GM19035 (cell line): ENCODE results near the gene TSPOAP1.

Source experiments
- ATAC-seq: cut with Tn5 transposase; IDR thresholded peaks from one replicate; pipeline ENCODE4 v1.9.1; 2021; ENCODE audit not compliant: unreplicated experiment

TSPOAP1 gene

GRCh38 chr17:58264407-58265103, 64.0 kb downstream of the TSPOAP1 start:
- no peak for ATAC-seq

- no peak for ATAC-seq
These were observed 64.8 kb downstream of the TSPOAP1 start for GRCh38 chr17:58263773-58264172.

GRCh38 chr17:58262149-58262548, 66.4 kb downstream of the TSPOAP1 start:
- no peak for ATAC-seq

- no peak for ATAC-seq
These were observed 73.8 kb downstream of the TSPOAP1 start for GRCh38 chr17:58254803-58255202.

GRCh38 chr17:58253082-58253481, 75.5 kb downstream of the TSPOAP1 start:
- no peak for ATAC-seq

- no peak for ATAC-seq
These were observed 76.5 kb downstream of the TSPOAP1 start for GRCh38 chr17:58252141-58252540.
